NCI-H1092 (cell line): ENCODE measurements around the gene MAP3K21.

Experiments used
- DNase-seq: peaks from one replicate; lab custom pipeline; 2025; lab: John Stamatoyannopoulos, UW

MAP3K21 gene

GRCh38 chr1:233359431-233359830, 31.9 kb downstream of the MAP3K21 start:
- no peak for DNase-seq

- DNase-seq, result no peak
These were observed 32.4 kb downstream of the MAP3K21 start for GRCh38 chr1:233359905-233360304.

- no peak for DNase-seq
These were observed 33.1 kb downstream of the MAP3K21 start for GRCh38 chr1:233360525-233361102.

GRCh38 chr1:233361876-233362275, 34.4 kb downstream of the MAP3K21 start:
- DNase-seq, result no peak

GRCh38 chr1:233362743-233363142, 35.2 kb downstream of the MAP3K21 start:
- DNase-seq, result no peak

GRCh38 chr1:233364026-233364425, 36.5 kb downstream of the MAP3K21 start:
- no peak for DNase-seq

- no peak for DNase-seq
These were observed 37.4 kb downstream of the MAP3K21 start for GRCh38 chr1:233364695-233365539.

GRCh38 chr1:233366575-233366974, 39.1 kb downstream of the MAP3K21 start:
- DNase-seq, result no peak

- no peak for DNase-seq
These were observed 39.7 kb downstream of the MAP3K21 start for GRCh38 chr1:233367057-233367803.

- no peak for DNase-seq
These were observed 40.7 kb downstream of the MAP3K21 start for GRCh38 chr1:233368106-233368788.

- no peak for DNase-seq
These were observed 41.2 kb downstream of the MAP3K21 start for GRCh38 chr1:233368789-233369130.

- DNase-seq, result no peak
These were observed 44.9 kb downstream of the MAP3K21 start for GRCh38 chr1:233372218-233373120.

GRCh38 chr1:233373226-233373625, 45.7 kb downstream of the MAP3K21 start:
- no peak for DNase-seq

- no peak for DNase-seq
These were observed 48.1 kb downstream of the MAP3K21 start for GRCh38 chr1:233375653-233376052.

GRCh38 chr1:233376382-233377110, 49.0 kb downstream of the MAP3K21 start:
- no peak for DNase-seq

- no peak for DNase-seq
These were observed 52.4 kb downstream of the MAP3K21 start for GRCh38 chr1:233379869-233380438.

GRCh38 chr1:233381806-233382205, 54.3 kb downstream of the MAP3K21 start:
- DNase-seq, result no peak

- no peak for DNase-seq
These were observed 56.5 kb downstream of the MAP3K21 start for GRCh38 chr1:233383984-233384383.

GRCh38 chr1:233386336-233386735, 58.8 kb downstream of the MAP3K21 start:
- no peak for DNase-seq

- no peak for DNase-seq
These were observed 60.1 kb downstream of the MAP3K21 start for GRCh38 chr1:233387585-233387984.
